H9 (cell line): ENCODE data around the gene UGT1A5. TPM values are rescaled to one million over a fixed set of nuclear protein-coding genes. Genes with fewer than 3 reads are reported as not detected.

Source experiments
- DNase-seq: peaks from one replicate; pipeline ENCODE4 v3.0.0-alpha.2; 2017
- H2AFZ ChIP-seq: one replicate; pipeline ENCODE4 v1.6.1; 2013; ENCODE audit warnings: mild to moderate bottlenecking, low read length, control low read depth, moderate library complexity
- H2AK5ac ChIP-seq: 2 replicates; pipeline ENCODE4 v1.6.1; 2013; ENCODE audit warnings: low read length, control low read depth, mixed read lengths; ENCODE audit not compliant: insufficient read length
- H2BK120ac ChIP-seq: one replicate; pipeline ENCODE4 v1.6.1; 2013; ENCODE audit warnings: low read depth, mild to moderate bottlenecking, low read length, control low read depth, inconsistent platforms; ENCODE audit not compliant: poor library complexity, severe bottlenecking
- H2BK12ac ChIP-seq: 2 replicates; pipeline ENCODE4 v1.6.1; 2013; ENCODE audit warnings: low read length, control low read depth, mixed read lengths, low read depth; ENCODE audit not compliant: insufficient read length
- H2BK15ac ChIP-seq: 2 replicates; pipeline ENCODE4 v1.6.1; 2013; ENCODE audit warnings: low read depth, low read length, control low read depth
- H2BK20ac ChIP-seq: one replicate; pipeline ENCODE4 v1.6.1; 2013; ENCODE audit warnings: low read depth, mild to moderate bottlenecking, low read length, control low read depth, inconsistent platforms; ENCODE audit not compliant: poor library complexity, severe bottlenecking
- H2BK5ac ChIP-seq: 2 replicates; pipeline ENCODE4 v1.6.1; 2013; ENCODE audit warnings: low read length, control low read depth, mixed read lengths; ENCODE audit not compliant: insufficient read length
- H3K14ac ChIP-seq: 2 replicates; pipeline ENCODE4 v1.6.1; 2013; ENCODE audit warnings: low read length, control low read depth; ENCODE audit not compliant: insufficient read depth
- H3K18ac ChIP-seq: 2 replicates; pipeline ENCODE4 v1.6.1; 2013; ENCODE audit warnings: low read depth, mild to moderate bottlenecking, mixed read lengths, low read length, control low read depth; ENCODE audit not compliant: insufficient read length
- H3K23ac ChIP-seq: 2 replicates; pipeline ENCODE4 v1.6.1; 2013; ENCODE audit warnings: low read length, control low read depth, mixed read lengths, low read depth; ENCODE audit not compliant: insufficient read length
- H3K23me2 ChIP-seq: 2 replicates; pipeline ENCODE4 v1.6.1; 2013; ENCODE audit warnings: low read depth, mild to moderate bottlenecking, mixed read lengths, low read length, control low read depth; ENCODE audit not compliant: insufficient read length, poor library complexity, severe bottlenecking
- H3K27ac ChIP-seq: 2 replicates; pipeline ENCODE4 v1.5.1; 2013; ENCODE audit warnings: low read length, control low read depth, mixed read lengths, low read depth; ENCODE audit not compliant: insufficient read length
- H3K27me3 ChIP-seq: 2 replicates; pipeline ENCODE4 v1.6.1; 2013; ENCODE audit warnings: low read length, control low read depth, inconsistent platforms; ENCODE audit not compliant: insufficient read depth
- H3K4ac ChIP-seq: 2 replicates; pipeline ENCODE4 v1.6.1; 2013; ENCODE audit warnings: low read depth, mild to moderate bottlenecking, control low read depth, inconsistent platforms, low read length, moderate library complexity
- H3K4me1 ChIP-seq: 2 replicates; pipeline ENCODE4 v1.6.1; 2013; ENCODE audit warnings: low read length, control low read depth, inconsistent platforms; ENCODE audit not compliant: insufficient read depth
- H3K4me2 ChIP-seq: 2 replicates; pipeline ENCODE4 v1.6.1; 2013; ENCODE audit warnings: low read length, control low read depth, mixed read lengths; ENCODE audit not compliant: insufficient read length, insufficient read depth
- H3K56ac ChIP-seq: 2 replicates; pipeline ENCODE4 v1.6.1; 2013; ENCODE audit warnings: low read depth, mild to moderate bottlenecking, mixed read lengths, low read length, control low read depth; ENCODE audit not compliant: insufficient read length
- H3K79me1 ChIP-seq: 2 replicates; pipeline ENCODE4 v1.6.1; 2013; ENCODE audit warnings: low read depth, mild to moderate bottlenecking, moderate library complexity, low read length, control low read depth, inconsistent platforms; ENCODE audit not compliant: insufficient read depth, poor library complexity, severe bottlenecking
- H3K79me2 ChIP-seq: 2 replicates; pipeline ENCODE4 v1.6.1; 2013; ENCODE audit warnings: low read length, control low read depth, inconsistent platforms; ENCODE audit not compliant: insufficient read depth
- H3K9ac ChIP-seq: 2 replicates; pipeline ENCODE4 v1.6.1; 2013; ENCODE audit warnings: low read length, control low read depth, mixed read lengths; ENCODE audit not compliant: insufficient read length; ENCODE audit errors: extremely low read depth
- H3K9me3 ChIP-seq: one replicate; pipeline ENCODE4 v1.6.1; 2013; ENCODE audit warnings: low read depth, low read length, inconsistent platforms; ENCODE audit not compliant: control insufficient read depth
- H3T11ph ChIP-seq: one replicate; pipeline ENCODE4 v1.6.1; 2013; ENCODE audit warnings: mild to moderate bottlenecking, low read length, control low read depth, inconsistent platforms
- H4K20me1 ChIP-seq: one replicate; pipeline ENCODE4 v1.6.1; 2013; ENCODE audit not compliant: control insufficient read depth, insufficient read length, insufficient read depth
- H4K5ac ChIP-seq: 2 replicates; pipeline ENCODE4 v1.6.1; 2013; ENCODE audit warnings: low read depth, mild to moderate bottlenecking, mixed read lengths, low read length, control low read depth; ENCODE audit not compliant: insufficient read length
- H4K8ac ChIP-seq: replicated peaks from 2 replicates; pipeline ENCODE4 v1.6.1; 2013; ENCODE audit warnings: low read length, control low read depth, mixed read lengths, low read depth; ENCODE audit not compliant: insufficient read length
- H4K91ac ChIP-seq: 2 replicates; pipeline ENCODE4 v1.6.1; 2013; ENCODE audit warnings: low read depth, mild to moderate bottlenecking, moderate library complexity, mixed read lengths, low read length, control low read depth; ENCODE audit not compliant: insufficient read length
- H3K27ac Mint-ChIP-seq, 3 experiments: 2 replicates in 2 of 3; 3 replicates in 1 of 3; pipeline ENCODE4 v1.8.0; 2020 to 2021; ENCODE audit warnings: mixed read lengths in 3 of 3, mild to moderate bottlenecking in 1 of 3, moderate library complexity in 1 of 3
- H3K27me3 Mint-ChIP-seq: 2 replicates; pipeline ENCODE4 v1.8.0; 2021; ENCODE audit warnings: low read depth, mild to moderate bottlenecking, moderate library complexity, mixed read lengths
- H3K36me3 Mint-ChIP-seq, 3 experiments: 2 replicates in 2 of 3; 3 replicates in 1 of 3; pipeline ENCODE4 v1.8.0; 2020 to 2021; ENCODE audit warnings: low read depth in 3 of 3, mixed read lengths in 3 of 3; ENCODE audit not compliant: insufficient read depth in 1 of 3
- H3K4me1 Mint-ChIP-seq, 2 experiments: 2 replicates each; pipeline ENCODE4 v1.8.0; 2020; ENCODE audit warnings: mixed read lengths in 2 of 2
- H3K4me3 Mint-ChIP-seq, 2 experiments: 2 replicates in 1 of 2; 3 replicates in 1 of 2; pipeline ENCODE4 v1.8.0; 2020 to 2021; ENCODE audit warnings: mild to moderate bottlenecking in 2 of 2, mixed read lengths in 2 of 2, moderate library complexity in 1 of 2
- H3K9me3 Mint-ChIP-seq, 2 experiments: 2 replicates in 1 of 2; 3 replicates in 1 of 2; pipeline ENCODE4 v1.8.0; 2020; ENCODE audit warnings: mild to moderate bottlenecking in 2 of 2, mixed read lengths in 2 of 2, moderate library complexity in 1 of 2
- CTCF ChIP-seq: fragments of 200-600 bp; sonication (generic); conservative IDR thresholded peaks from 3 replicates; pipeline ENCODE4 v1.8.0; 2021; ENCODE audit warnings: antibody characterized with exemption, mild to moderate bottlenecking
- WGBS: extraction: QIAGEN DNeasy Blood & Tissue Kit; methylation state at CpG from one replicate; pipeline ENCODE4 v1.1.7; 2013; ENCODE audit warnings: missing lambda C conversion rate, low lambda C conversion rate, mixed read lengths; ENCODE audit not compliant: insufficient read length; ENCODE audit errors: extremely low coverage; 5-methylcytosine and 5-hydroxymethylcytosine counted together
- total RNA-seq: library from RNA; stranded (reverse); gene quantifications from 2 replicates; pipeline ENCODE4 v1.2.1, GENCODE V29; 2021

Gene UGT1A5
- total RNA-seq, 1 experiment from 2014 or later, result not detected

DNA sequence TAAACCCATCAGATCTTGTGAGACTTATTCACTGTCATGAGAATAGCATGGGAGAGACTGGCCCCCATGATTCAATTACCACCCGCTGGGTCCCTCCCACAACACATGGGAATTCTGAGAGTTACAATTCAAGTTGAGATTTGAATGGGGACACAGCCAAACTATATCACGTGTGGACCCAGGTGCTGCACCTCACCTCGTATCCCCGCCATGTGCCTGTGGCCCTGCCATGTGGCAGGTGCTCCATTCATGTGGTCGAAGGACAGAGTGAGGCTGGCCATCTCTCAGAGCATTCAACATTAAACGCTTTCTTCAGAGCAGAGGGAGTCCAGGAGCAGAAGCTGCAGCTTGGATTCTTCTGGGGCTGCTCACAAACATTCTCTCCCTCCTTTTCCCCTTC, 97.7 kb downstream of the UGT1A5 start:
- H3K27ac Mint-ChIP-seq, result no peak overlapping the region
- Histone ChIP-seq H3K4me1 (no peaks in the 10 kb centered on the region), H2BK15ac (no peak overlapping the region), H3K27ac (no peak overlapping the region), H3K14ac (no peak overlapping the region), H3K27me3 (no peaks in the 10 kb centered on the region), H2BK12ac (no peak overlapping the region), H3K4ac (no peak overlapping the region), H4K8ac (no peak overlapping the region), H3T11ph (no peak overlapping the region), H2AK5ac (no peak overlapping the region), H4K5ac (no peak overlapping the region), H3K23me2 (no peaks in the 10 kb centered on the region), H3K23ac (no peak overlapping the region), H2AFZ (no peak overlapping the region), H4K20me1 (no peaks in the 10 kb centered on the region), H3K79me2 (no peaks in the 10 kb centered on the region), H3K4me2 (no peak overlapping the region), H4K91ac (no peak overlapping the region), H2BK120ac (no peak overlapping the region), H3K18ac (no peak overlapping the region), H3K9ac (no peak overlapping the region), H3K9me3 (no peaks in the 10 kb centered on the region), H2BK20ac (no peak overlapping the region), H2BK5ac (no peak overlapping the region), H3K56ac (no peak overlapping the region), H3K79me1 (no peaks in the 10 kb centered on the region)
- H3K36me3 Mint-ChIP-seq, result no peaks in the 10 kb centered on the region
- peaks cover 15% of the 10 kb centered on the region for H3K27me3 Mint-ChIP-seq
- peaks cover 0 to 2% of the 10 kb centered on the region in 2 experiments; a peak in 2 of 5 replicates for H3K9me3 Mint-ChIP-seq
- no peak overlapping the region for H3K4me3 Mint-ChIP-seq
- DNase-seq, result no peak
- H3K4me1 Mint-ChIP-seq, result no peaks in the 10 kb centered on the region
- no peak for TF ChIP-seq CTCF
- no CpG with 5 or more reads among the region's 6 CpGs for WGBS
